WTC11 (cell line): ENCODE measurements around the gene SUPT3H. TPM values are rescaled to one million over a fixed set of nuclear protein-coding genes. Genes with fewer than 3 reads are reported as not detected.

Experiments
- ATAC-seq: fragments of 200-7000 bp; cut with Tn5 transposase; 2 replicates; pipeline ENCODE4 v1.10.0; 2021; ENCODE audit warnings: mild to moderate bottlenecking, moderate library complexity
- CTCF ChIA-PET: fragments of 300-600 bp; sonication (Branson Sonifier 250); formaldehyde crosslinking; loops from one replicate; lab custom pipeline; 2021; ENCODE audit warnings: antibody characterized with exemption; lab: Charles Lee
- POLR2A ChIA-PET: fragments of 350-600 bp; sonication (Branson Sonifier 250); formaldehyde crosslinking; loops from one replicate; lab custom pipeline; 2021; ENCODE audit warnings: antibody characterized with exemption; lab: Charles Lee
- DNase-seq: peaks from one replicate; pipeline ENCODE4 v3.0.0; 2021; ENCODE audit warnings: low spot score
- H3K27ac Mint-ChIP-seq: 2 replicates; pipeline ENCODE4 v1.8.0; 2021; ENCODE audit warnings: mixed read lengths
- H3K27me3 Mint-ChIP-seq: 2 replicates; pipeline ENCODE4 v1.8.0; 2021; ENCODE audit warnings: low read depth, mild to moderate bottlenecking, moderate library complexity, mixed read lengths
- H3K36me3 Mint-ChIP-seq: 2 replicates; pipeline ENCODE4 v1.8.0; 2021; ENCODE audit warnings: mixed read lengths
- H3K4me1 Mint-ChIP-seq: 2 replicates; pipeline ENCODE4 v1.8.0; 2022; ENCODE audit warnings: mixed read lengths
- H3K4me3 Mint-ChIP-seq: 2 replicates; pipeline ENCODE4 v1.8.0; 2021; ENCODE audit warnings: mild to moderate bottlenecking, moderate library complexity, mixed read lengths
- H3K9me3 Mint-ChIP-seq: 2 replicates; pipeline ENCODE4 v1.8.0; 2021; ENCODE audit warnings: mixed read lengths
- CREM ChIP-seq: sonication (generic); formaldehyde crosslinking; IDR thresholded peaks from 2 replicates; pipeline ENCODE4 v1.8.1; 2022; ENCODE audit warnings: mild to moderate bottlenecking, missing genetic modification reagents, moderate library complexity
- E2F4 ChIP-seq: sonication (generic); formaldehyde crosslinking; IDR thresholded peaks from 2 replicates; pipeline ENCODE4 v1.8.1; 2022; ENCODE audit warnings: low read depth, mild to moderate bottlenecking, moderate library complexity, missing genetic modification reagents, borderline replicate concordance
- E2F5 ChIP-seq: sonication (generic); formaldehyde crosslinking; IDR thresholded peaks from 2 replicates; pipeline ENCODE4 v1.8.1; 2022; ENCODE audit warnings: mild to moderate bottlenecking, moderate library complexity, missing genetic modification reagents
- ESRRA ChIP-seq: sonication (generic); formaldehyde crosslinking; IDR thresholded peaks from 2 replicates; pipeline ENCODE4 v1.8.1; 2022; ENCODE audit warnings: mild to moderate bottlenecking, missing genetic modification reagents, borderline replicate concordance
- FOXK1 ChIP-seq: sonication (generic); formaldehyde crosslinking; IDR thresholded peaks from 2 replicates; pipeline ENCODE4 v1.8.0; 2022; ENCODE audit warnings: mild to moderate bottlenecking, moderate library complexity, missing genetic modification reagents
- GRHL2 ChIP-seq: fragments of 250-450 bp; sonication (Bioruptor Pico); IDR thresholded peaks from 2 replicates; pipeline ENCODE4 v1.8.0; 2022; ENCODE audit warnings: mild to moderate bottlenecking, moderate library complexity; ENCODE audit not compliant: insufficient replicate concordance, severe bottlenecking
- NFYB ChIP-seq: sonication (generic); formaldehyde crosslinking; conservative IDR thresholded peaks from 2 replicates; pipeline ENCODE4 v1.8.0; 2022; ENCODE audit warnings: low read depth, missing genetic modification reagents
- RELA ChIP-seq: sonication (generic); formaldehyde crosslinking; IDR thresholded peaks from 2 replicates; pipeline ENCODE4 v1.8.1; 2022; ENCODE audit warnings: missing genetic modification reagents, mild to moderate bottlenecking, borderline replicate concordance
- SP1 ChIP-seq: sonication (generic); formaldehyde crosslinking; conservative IDR thresholded peaks from 2 replicates; pipeline ENCODE4 v1.8.1; 2022; ENCODE audit warnings: missing genetic modification reagents
- ZNF121 ChIP-seq: sonication (generic); formaldehyde crosslinking; IDR thresholded peaks from 2 replicates; pipeline ENCODE4 v1.8.0; 2023; ENCODE audit warnings: missing genetic modification reagents
- ZNF532 ChIP-seq: fragments of 250-450 bp; sonication (Bioruptor Pico); IDR thresholded peaks from 2 replicates; pipeline ENCODE4 v1.9.0; 2021; ENCODE audit warnings: mild to moderate bottlenecking, borderline replicate concordance
- ZNF671 ChIP-seq: fragments of 250-450 bp; sonication (Bioruptor Pico); IDR thresholded peaks from 2 replicates; pipeline ENCODE4 v1.8.0; 2021; ENCODE audit warnings: mild to moderate bottlenecking
- total RNA-seq: library from RNA; stranded (reverse); gene quantifications from 3 replicates; pipeline ENCODE4 v1.2.3, GENCODE V29; 2021
- TF ChIP-seq, protein P1 (sequence below): sonication (generic); formaldehyde crosslinking; conservative IDR thresholded peaks from 2 replicates; pipeline ENCODE4 v1.8.1; 2022; ENCODE audit warnings: mild to moderate bottlenecking, missing genetic modification reagents
- TF ChIP-seq, protein P2 (sequence below): fragments of 250-450 bp; sonication (Bioruptor Pico); IDR thresholded peaks from 2 replicates; pipeline ENCODE4 v1.9.0; 2021; ENCODE audit warnings: mild to moderate bottlenecking
- TF ChIP-seq, protein P3 (sequence below): sonication (generic); formaldehyde crosslinking; IDR thresholded peaks from 2 replicates; pipeline ENCODE4 v1.8.1; 2023; ENCODE audit warnings: mild to moderate bottlenecking, missing genetic modification reagents, borderline replicate concordance
- TF ChIP-seq, protein P4 (sequence below): sonication (generic); formaldehyde crosslinking; IDR thresholded peaks from 2 replicates; pipeline ENCODE4 v1.8.1; 2023; ENCODE audit warnings: mild to moderate bottlenecking, missing genetic modification reagents
- TF ChIP-seq, protein P5 (sequence below): sonication (generic); formaldehyde crosslinking; IDR thresholded peaks from 2 replicates; pipeline ENCODE4 v1.8.1; 2023; ENCODE audit warnings: mild to moderate bottlenecking, moderate library complexity, missing genetic modification reagents

Gene SUPT3H
- total RNA-seq, 1 experiment from 2014 or later = 15.3 TPM

GRCh38 chr6:44820759-44821158 lies 557.0 kb downstream of the SUPT3H start:
- no peak for DNase-seq
- Mint-ChIP-seq H3K9me3 (peaks cover 10% of the 10 kb centered on the region), H3K27me3 (peaks cover 3% of the 10 kb centered on the region; the same call in 1 of the 2 replicates)
- ChIA-PET CTCF (no interaction called here), POLR2A (no interaction called here)
- TF ChIP-seq SP1 (CRISPR knock-in tag) (no peak), ZNF121 (CRISPR knock-in tag) (peak; percentile 81; the same call in 1 of the 2 replicates), ZNF532 (no peak), NFYB (no peak), FOXK1 (CRISPR knock-in tag) (no peak)
- TF ChIP-seq, all 79 proteins: peak for 1
- no peak for ATAC-seq
- Mint-ChIP-seq H3K27ac (no peak overlapping the region), H3K4me3 (no peak overlapping the region), H3K36me3 (peaks cover 4% of the 10 kb centered on the region; the same call in 1 of the 2 replicates), H3K4me1 (peaks cover 15% of the 10 kb centered on the region)

DNA sequence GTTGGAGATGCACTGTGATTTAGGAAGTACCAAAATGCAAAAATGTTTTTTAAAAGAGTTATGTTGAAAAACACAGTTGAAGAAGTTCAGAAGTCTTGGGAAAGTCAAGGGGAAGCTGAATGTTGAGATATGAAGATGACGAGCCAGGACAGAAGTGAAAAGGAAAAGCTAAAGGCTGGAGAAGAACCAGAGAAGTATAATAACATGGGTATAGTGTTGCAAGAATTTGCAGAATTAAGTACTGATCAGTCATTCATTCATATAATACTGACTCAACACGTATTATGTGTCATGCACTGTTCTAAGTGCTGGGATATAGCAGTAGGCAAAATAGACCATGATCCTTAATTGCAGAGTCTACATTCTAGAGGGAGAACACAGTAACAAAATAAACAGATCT lies 557.4 kb downstream of the SUPT3H start:
- ChIA-PET POLR2A (no interaction called here), CTCF (no interaction called here)
- peaks cover 4% of the 10 kb centered on the region; the same call in 1 of the 2 replicates for H3K36me3 Mint-ChIP-seq
- no peak for DNase-seq
- ATAC-seq = no peak
- TF ChIP-seq RELA (CRISPR knock-in tag) (no peak), E2F4 (CRISPR knock-in tag) (no peak), E2F5 (no peak), ZNF671 (CRISPR knock-in tag) (no peak), NFYB (no peak), ESRRA (CRISPR knock-in tag) (no peak), GRHL2 (CRISPR knock-in tag) (no peak), CREM (no peak), ZNF121 (CRISPR knock-in tag) (no peak), FOXK1 (CRISPR knock-in tag) (no peak)
- TF ChIP-seq, protein P1, sequence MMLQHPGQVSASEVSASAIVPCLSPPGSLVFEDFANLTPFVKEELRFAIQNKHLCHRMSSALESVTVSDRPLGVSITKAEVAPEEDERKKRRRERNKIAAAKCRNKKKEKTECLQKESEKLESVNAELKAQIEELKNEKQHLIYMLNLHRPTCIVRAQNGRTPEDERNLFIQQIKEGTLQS (CRISPR knock-in tag) = no peak
- TF ChIP-seq, protein P2, sequence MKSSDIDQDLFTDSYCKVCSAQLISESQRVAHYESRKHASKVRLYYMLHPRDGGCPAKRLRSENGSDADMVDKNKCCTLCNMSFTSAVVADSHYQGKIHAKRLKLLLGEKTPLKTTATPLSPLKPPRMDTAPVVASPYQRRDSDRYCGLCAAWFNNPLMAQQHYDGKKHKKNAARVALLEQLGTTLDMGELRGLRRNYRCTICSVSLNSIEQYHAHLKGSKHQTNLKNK = no peak
- TF ChIP-seq, protein P3, sequence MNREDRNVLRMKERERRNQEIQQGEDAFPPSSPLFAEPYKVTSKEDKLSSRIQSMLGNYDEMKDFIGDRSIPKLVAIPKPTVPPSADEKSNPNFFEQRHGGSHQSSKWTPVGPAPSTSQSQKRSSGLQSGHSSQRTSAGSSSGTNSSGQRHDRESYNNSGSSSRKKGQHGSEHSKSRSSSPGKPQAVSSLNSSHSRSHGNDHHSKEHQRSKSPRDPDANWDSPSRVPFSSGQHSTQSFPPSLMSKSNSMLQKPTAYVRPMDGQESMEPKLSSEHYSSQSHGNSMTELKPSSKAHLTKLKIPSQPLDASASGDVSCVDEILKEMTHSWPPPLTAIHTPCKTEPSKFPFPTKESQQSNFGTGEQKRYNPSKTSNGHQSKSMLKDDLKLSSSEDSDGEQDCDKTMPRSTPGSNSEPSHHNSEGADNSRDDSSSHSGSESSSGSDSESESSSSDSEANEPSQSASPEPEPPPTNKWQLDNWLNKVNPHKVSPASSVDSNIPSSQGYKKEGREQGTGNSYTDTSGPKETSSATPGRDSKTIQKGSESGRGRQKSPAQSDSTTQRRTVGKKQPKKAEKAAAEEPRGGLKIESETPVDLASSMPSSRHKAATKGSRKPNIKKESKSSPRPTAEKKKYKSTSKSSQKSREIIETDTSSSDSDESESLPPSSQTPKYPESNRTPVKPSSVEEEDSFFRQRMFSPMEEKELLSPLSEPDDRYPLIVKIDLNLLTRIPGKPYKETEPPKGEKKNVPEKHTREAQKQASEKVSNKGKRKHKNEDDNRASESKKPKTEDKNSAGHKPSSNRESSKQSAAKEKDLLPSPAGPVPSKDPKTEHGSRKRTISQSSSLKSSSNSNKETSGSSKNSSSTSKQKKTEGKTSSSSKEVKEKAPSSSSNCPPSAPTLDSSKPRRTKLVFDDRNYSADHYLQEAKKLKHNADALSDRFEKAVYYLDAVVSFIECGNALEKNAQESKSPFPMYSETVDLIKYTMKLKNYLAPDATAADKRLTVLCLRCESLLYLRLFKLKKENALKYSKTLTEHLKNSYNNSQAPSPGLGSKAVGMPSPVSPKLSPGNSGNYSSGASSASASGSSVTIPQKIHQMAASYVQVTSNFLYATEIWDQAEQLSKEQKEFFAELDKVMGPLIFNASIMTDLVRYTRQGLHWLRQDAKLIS (CRISPR knock-in tag) = no peak
- TF ChIP-seq, protein P4, sequence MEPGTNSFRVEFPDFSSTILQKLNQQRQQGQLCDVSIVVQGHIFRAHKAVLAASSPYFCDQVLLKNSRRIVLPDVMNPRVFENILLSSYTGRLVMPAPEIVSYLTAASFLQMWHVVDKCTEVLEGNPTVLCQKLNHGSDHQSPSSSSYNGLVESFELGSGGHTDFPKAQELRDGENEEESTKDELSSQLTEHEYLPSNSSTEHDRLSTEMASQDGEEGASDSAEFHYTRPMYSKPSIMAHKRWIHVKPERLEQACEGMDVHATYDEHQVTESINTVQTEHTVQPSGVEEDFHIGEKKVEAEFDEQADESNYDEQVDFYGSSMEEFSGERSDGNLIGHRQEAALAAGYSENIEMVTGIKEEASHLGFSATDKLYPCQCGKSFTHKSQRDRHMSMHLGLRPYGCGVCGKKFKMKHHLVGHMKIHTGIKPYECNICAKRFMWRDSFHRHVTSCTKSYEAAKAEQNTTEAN (CRISPR knock-in tag) = no peak
- TF ChIP-seq, protein P5, sequence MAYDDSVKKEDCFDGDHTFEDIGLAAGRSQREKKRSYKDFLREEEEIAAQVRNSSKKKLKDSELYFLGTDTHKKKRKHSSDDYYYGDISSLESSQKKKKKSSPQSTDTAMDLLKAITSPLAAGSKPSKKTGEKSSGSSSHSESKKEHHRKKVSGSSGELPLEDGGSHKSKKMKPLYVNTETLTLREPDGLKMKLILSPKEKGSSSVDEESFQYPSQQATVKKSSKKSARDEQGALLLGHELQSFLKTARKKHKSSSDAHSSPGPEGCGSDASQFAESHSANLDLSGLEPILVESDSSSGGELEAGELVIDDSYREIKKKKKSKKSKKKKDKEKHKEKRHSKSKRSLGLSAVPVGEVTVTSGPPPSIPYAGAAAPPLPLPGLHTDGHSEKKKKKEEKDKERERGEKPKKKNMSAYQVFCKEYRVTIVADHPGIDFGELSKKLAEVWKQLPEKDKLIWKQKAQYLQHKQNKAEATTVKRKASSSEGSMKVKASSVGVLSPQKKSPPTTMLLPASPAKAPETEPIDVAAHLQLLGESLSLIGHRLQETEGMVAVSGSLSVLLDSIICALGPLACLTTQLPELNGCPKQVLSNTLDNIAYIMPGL (CRISPR knock-in tag) = no peak
- peaks cover 10% of the 10 kb centered on the region for H3K9me3 Mint-ChIP-seq
- H3K27ac Mint-ChIP-seq = no peak overlapping the region
- peaks cover 3% of the 10 kb centered on the region; the same call in 1 of the 2 replicates for H3K27me3 Mint-ChIP-seq
- H3K4me1 Mint-ChIP-seq = peaks cover 11% of the 10 kb centered on the region
- no peak overlapping the region for H3K4me3 Mint-ChIP-seq
